ENCODE results near the gene RTN4RL1.

- TF ChIP-seq CTCF (IDR thresholded peaks at IDR 0.05), result no peak
- TF ChIP-seq EP300 (IDR thresholded peaks at IDR 0.05), result no peak
Measured at GRCh38 chr17:2027528-2028233, 2.5 kb upstream of the RTN4RL1 start.

Measured in tibial nerve (tissue), 4 donors.